GM20431 (cell line): Measurements from ENCODE around the gene MYH10.

ENCODE experiments used
- in situ Hi-C: fragments of 300-500 bp; cut with MseI, MboI; formaldehyde crosslinking; loops from one replicate; pipeline ENCODE4 v1.15.0; 2020; ENCODE audit warnings: low sequenced_read_pairs; ENCODE audit not compliant: unreplicated experiment

MYH10 gene

DNA sequence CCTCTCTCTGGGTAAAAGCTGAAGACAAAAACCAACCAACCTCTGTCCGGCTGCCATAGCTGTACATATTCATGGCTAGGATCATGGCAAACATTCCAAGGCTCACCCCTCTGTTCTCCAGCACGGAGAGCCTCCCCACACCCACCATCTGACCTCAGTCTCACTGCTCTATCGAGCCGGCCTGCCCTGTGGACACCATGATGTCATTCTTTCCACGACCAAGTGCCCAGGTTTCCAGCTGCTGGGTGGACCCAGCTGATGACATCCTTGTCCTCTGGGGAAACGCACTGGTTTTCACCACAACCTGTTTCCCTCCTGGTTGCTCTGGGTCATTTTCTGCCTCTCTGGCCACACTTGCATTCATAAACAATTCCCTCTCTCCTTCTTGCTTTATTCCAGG lies 127.2 kb downstream of the MYH10 start:
- in situ Hi-C loops, result no loop called here

DNA sequence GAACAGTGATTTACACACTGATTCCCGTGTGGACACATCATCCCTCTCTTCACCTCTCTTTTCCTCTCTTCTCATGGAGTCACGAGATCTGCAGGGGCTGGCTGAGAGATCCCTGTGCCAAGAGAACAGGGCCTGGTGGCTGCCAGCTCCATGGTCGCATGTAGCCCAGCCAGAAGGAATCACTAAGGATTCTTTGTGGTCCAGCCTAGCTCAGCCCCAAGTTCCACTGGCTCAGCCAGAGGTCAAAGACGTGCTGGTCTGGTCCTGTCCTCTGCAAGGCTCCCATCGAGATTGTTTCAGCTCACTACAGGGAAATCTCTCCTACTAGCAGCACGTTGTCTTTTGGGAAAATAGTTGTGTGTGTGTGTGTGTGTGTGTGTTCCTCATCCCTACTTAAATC lies 128.4 kb downstream of the MYH10 start:
- in situ Hi-C loops, result no loop called here

DNA sequence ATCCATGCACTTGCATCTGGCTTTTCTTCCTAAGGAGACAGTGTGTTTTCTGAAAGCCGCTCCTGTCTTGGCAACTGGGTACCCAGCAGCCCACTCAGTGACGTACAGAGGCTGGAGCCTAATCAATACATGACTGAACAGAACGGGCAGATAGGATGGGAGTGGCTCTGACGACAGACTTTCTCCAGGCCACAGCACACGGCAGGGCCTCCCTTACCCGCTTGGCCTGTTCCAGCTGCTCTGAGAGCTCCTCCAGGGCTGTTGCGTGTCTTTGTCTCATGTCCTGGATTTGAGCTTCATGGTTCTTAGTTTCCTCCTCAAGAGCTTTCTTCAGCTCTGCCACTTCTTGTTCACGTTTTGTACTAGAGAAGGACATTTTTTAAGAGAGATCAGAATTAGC lies 129.9 kb downstream of the MYH10 start:
- in situ Hi-C loops, result no loop called here

DNA sequence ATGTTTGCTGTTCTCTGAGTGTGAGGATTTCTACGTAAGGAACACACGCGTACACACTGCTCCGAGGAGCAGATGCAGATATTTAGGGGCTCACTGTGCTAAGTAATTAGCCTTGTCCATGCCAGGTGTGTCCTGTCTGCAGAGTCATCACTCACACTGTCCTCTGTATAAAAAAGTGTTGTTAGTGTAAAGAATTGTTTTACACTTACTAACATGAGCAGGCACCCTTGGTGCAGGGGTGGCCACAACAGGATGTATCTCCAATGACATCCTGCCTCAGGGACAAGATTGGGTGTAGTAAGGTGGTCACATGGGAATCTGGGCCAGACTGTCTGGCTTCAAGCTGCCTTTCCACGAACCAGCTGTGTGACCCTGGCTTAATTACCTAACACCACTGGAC lies 130.9 kb downstream of the MYH10 start:
- in situ Hi-C loops, result no loop called here

DNA sequence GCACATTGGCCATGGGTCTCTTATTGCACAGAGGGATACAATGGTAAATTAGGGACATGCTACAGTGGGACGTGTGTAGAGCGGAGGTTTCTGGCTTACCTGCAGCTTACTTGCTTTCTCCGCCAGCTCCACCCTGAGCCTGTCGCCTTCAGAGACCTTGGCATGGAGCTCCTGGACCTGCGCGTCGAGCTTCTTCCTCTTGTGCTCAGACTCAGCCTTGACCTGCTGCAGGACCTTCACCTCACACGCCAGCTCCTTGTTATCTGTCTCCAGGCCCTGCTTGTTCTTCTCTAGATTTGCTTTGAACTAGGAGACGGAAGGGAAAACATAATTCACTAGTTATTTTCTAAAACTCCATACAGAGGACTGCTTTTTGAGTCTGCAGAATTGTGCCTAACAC lies 131.4 kb downstream of the MYH10 start:
- in situ Hi-C loops, result no loop called here

DNA sequence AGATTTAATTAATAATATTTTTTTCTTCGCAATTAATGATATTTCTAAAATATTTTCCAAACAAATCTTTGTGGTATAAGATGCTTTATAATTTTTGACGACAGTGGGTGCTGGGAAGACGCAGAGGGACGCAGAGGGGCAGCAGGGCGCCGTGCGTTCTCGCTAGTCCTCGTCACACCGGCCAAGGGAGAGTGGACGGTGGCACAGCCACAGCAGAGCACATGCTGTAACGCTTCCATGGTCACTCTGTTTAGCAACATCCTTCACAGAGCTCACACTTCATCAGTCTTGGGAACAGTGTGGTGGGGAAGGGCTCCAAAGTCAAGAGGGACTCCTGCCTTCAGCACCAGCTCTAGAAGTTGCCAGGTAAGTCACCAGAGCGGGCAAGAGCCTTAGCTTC lies 134.4 kb downstream of the MYH10 start:
- in situ Hi-C loops, result no loop called here

DNA sequence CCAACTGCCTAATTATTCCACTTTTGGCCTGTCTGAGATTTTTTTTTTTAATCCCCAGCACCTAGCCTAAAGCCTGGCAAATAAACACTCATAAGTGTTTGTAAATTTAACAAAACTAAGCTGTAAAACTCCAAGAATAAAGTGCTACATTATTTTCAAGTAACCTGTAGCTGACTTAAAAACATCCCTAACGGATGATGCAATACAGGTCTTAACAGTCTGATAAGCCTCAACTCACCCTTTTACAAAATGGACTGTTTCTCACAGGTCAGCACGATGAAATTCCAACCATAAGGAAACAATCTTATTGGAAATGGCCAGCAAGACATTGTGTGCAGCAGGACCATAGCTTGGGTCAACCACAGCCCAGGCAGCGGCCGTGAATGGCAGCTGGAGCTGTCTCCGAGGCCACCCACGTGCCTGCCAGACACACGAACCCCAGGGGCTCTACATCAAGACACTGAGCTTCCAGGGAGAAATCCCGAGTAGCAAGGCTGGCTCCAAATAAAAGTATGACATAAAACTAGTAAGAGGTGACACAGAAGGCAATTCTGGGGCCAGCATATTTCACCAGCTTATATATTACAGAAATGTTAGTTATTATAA lies 135.9 kb downstream of the MYH10 start:
- in situ Hi-C loops, result no loop called here

DNA sequence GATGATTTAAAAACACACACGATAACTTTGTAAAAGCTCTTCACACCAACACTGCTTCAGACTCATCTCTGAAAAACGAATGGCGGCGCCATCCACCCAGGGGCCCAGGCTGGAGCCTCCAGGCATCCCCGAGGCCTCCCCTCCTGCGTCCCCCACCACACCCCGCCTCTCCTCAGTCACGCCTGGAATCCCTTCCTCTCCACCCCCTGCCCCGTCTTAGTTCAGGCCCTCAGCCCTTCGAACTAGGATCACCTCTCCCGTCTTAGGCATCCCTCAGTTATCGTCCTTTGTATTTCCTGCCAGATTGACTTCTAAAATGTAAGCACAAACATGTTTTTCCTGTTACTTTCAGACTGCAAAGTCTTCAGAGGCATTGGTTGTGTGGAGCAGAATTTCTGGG lies 136.5 kb downstream of the MYH10 start:
- in situ Hi-C loops, result no loop called here

DNA sequence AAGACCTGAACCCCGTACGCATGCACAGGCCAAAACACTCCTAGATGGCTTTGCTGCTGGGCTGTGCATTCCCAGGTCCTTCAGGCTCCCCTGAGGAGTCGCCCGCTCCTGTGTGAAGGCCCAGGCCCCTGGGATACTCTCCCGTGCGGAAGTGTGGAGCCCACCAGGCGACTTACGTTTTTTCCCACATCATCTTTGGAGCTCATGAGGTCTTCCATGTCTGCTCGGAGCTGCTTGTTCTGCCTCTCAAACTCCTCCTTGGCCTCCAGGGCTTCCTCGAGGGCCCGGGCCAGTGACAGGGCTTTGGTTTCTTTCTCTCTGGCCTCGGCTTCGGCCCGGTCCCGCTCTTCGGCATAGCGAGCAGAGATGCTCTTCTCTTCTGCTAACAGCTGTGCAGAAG lies 138.4 kb downstream of the MYH10 start:
- in situ Hi-C loops, result no loop called here

DNA sequence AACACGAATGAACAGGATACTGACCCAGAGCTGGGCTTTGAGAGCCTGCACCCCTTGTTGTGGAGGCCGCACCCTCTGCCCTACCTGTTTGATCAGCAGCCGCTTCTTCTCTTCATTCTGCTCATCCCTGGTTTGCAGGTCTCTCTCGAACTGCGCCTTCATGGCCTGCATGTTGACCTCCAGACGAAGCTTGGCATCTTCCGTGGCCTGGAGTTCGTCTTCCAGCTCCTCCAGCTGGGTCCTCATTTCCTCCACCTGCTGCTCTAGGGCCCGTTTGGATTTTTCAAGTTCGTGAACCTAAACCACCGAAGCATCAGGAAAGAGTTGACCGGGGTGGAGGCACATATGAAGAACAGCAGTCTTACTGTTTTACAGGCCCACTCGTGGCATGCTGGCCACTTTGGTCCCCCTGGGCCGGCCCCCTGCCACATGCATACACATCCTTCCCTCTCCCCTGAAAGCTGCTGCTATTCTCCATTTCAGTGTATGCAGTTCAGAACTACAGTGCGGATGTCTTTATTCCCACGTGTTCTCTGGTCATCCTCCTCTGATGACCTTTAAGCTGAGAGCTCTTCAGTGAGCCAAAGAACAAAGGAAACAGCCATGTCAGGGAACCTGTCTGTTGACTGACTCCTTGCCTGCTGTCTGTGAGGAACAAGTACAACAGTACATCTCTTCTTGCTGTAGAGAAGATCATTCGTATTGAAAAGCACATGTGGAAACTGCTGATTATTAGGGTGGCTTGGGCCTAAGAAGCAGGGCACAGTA lies 140.1 kb downstream of the MYH10 start:
- in situ Hi-C loops, result no loop called here

DNA sequence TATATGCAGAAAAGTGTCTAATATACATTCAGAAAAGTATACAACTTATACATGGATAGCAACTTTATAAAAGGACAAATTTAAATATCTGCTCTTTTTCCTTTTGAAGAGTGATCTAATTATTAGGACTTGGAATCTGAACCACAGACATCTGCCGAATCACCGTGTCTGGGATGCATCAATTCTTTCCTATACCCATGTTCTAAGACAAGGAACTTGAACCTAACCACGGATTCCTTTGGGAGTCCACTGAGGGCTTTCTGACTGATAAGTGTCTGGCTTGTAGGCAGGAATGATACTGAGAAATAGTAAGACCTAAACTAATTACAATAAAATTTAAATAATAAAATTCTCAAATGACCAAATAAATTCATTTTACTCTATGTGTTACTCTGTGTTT lies 140.7 kb downstream of the MYH10 start:
- in situ Hi-C loops, result no loop called here

DNA sequence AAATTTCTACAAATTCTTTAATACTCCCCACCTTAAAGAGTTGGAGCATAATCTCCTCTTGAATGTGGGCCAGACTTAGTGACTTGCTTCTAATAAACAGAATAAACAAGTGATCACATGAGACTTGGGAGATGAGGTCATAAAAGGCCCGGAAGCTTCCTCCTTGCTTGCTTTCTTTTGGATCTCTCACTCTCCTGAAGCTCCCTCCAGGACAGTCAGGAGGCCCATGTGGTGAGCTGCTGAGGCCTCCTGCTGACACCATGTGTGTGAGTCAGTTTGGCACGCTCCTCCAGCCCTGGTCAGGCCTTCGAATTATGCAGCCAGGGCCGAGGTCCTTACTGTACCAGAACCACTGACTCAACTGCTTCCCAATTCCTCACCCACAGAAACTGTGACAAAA lies 141.6 kb downstream of the MYH10 start:
- in situ Hi-C loops, result no loop called here

DNA sequence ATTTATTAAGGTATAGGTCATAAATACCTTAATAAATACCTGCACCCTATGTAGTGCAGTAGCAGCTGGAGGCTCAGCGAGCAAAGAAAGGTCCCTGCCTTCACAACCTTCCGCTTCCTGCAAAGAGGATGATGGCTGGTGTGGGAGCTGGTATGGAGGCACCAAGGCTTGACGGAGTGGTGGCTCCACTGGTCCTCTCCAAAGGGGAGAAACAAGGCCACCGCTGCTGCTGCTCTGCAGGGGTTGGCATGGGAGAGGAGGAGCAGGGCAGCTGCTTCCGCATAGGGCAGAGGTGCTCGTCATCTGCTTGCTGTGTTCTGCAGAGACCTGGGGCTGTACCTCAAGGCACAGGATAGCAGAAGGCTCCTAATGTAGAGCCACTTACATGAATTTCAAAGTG lies 142.0 kb downstream of the MYH10 start:
- in situ Hi-C loops, result no loop called here

DNA sequence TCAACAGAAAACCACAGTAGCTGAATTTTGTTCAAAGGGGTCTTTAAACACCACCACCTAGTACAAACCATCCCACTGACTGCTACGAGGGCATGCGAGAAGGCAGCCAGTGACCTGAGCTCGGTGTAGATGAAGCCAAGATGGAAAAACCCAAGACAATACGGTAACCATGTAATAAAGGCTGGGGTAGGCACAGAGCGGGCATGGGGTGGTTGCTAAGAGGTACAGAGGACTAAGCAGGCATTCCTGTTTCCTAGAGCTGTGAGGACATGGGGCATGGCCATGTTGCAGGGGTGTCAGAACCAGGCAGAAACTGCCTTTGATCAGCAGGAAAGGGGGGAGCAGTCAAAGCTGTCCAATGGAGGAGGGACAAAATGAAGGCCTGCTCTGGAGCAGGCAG lies 142.8 kb downstream of the MYH10 start:
- in situ Hi-C loops, result no loop called here

DNA sequence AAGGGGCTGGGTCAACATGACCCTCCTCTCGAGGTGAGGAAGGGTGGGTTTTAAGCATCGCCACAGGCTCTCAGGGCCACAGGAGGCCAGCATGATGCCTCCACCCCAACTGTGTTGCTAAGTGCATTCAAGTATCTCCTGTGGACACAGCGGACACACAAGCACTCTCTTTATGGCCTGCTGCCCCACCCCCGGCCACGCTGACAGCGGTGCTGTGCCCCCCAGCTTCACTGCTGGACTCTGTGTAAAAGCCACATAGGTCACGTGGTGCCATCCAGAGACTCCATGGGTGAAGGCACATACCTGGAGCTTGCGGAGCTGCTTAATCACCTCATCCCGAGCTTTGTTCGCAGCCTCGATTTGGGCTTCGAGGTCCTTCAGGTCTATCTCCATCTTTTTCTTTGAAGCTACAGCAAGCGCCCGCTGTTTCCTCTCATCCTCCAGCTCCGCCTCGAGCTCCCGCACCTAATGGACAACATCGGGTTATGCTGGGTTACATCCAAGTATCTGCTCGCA lies 143.3 kb downstream of the MYH10 start:
- in situ Hi-C loops, result no loop called here

DNA sequence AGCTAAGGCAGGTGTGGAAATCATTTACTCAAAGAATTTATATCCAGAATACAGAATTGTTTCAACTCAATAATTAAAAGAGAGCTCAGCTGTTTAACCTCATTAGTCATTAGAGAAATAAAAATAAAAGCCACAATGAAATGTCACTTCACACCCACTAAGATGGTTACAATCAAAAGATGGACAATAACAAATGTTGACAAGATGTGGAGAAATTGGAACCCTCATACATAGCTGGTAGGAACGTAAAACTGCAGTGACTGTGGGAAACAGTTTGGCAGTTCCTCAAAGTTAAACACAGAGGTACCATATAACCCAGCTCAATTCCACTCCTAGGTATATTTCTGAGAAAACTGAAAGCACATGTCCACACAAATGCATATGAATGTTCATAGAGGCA lies 145.0 kb downstream of the MYH10 start:
- in situ Hi-C loops, result no loop called here

DNA sequence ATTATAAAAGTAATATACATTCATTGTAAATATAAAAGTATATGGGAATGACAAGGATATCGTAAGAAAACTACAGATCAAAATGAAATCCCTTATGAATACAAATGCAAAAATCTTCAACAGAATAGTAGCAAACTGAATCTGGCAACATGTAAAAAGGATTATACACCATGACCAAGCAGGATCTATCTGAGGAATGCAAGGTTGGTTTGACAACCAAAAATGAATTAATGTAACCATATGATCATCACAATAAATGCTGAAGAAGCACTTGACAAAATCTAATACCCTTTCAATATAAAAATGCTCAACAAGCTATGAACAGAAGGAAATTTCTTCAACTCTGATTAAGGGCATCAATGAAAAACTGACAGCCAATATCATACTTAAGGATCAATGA lies 146.1 kb downstream of the MYH10 start:
- in situ Hi-C loops, result no loop called here

DNA sequence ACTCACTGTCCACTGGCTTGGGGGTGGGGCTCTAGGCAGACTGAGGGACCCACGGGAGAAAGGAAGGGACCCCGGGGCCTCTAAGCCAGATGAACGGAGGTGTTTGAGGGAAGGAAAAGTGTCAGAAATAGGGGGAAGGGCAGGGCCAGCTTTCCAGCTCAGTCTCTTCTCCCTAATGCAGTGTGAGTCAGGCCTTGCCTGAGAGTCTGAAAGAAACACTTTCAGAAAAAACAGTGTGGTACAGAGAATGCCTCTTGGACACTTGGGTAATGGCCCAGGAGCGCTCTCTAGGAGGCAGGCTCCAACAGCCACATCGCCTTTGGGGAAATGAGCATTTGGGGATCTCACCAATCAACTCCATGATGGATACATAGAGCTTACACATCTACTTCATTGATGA lies 148.0 kb downstream of the MYH10 start:
- in situ Hi-C loops, result no loop called here

DNA sequence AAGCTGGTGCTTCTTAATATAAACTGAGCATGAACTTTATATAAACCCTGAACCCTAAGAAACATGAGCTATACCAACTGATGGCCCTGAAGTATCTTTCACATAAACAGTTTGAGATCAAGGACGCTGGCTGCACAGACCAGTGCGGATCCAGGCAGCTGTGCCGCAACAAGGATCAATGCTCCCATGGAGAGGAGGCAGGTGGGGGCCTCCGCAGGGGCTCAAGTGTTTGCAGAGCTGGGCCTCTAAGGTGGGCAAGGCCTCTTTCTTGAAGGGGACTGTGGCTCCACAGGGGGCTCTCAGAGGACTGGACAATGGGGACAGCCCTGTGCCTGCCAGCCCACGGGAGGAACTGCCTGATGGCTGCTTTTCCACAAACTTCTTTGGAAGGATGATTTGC lies 148.8 kb downstream of the MYH10 start:
- in situ Hi-C loops, result no loop called here

DNA sequence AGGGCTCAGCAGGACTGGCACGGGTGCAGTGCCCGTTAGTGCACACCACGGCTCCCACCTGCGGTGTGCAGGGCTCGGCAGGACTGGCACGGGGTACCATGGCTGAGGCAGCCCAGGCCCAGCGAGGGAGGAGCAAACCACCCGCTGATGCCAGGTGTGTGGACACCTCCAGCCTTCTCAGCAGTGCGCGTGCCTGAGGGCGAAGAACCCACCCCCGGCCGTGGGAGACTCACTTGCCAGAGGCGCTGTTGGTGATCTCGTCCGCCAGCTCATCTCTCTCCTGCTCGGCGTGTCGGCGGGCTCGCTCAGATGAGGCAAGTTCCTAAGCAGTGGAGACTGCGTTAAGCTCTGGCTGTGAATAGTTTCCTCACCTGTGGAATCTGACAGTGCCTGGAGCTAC lies 149.4 kb downstream of the MYH10 start:
- in situ Hi-C loops, result no loop called here

DNA sequence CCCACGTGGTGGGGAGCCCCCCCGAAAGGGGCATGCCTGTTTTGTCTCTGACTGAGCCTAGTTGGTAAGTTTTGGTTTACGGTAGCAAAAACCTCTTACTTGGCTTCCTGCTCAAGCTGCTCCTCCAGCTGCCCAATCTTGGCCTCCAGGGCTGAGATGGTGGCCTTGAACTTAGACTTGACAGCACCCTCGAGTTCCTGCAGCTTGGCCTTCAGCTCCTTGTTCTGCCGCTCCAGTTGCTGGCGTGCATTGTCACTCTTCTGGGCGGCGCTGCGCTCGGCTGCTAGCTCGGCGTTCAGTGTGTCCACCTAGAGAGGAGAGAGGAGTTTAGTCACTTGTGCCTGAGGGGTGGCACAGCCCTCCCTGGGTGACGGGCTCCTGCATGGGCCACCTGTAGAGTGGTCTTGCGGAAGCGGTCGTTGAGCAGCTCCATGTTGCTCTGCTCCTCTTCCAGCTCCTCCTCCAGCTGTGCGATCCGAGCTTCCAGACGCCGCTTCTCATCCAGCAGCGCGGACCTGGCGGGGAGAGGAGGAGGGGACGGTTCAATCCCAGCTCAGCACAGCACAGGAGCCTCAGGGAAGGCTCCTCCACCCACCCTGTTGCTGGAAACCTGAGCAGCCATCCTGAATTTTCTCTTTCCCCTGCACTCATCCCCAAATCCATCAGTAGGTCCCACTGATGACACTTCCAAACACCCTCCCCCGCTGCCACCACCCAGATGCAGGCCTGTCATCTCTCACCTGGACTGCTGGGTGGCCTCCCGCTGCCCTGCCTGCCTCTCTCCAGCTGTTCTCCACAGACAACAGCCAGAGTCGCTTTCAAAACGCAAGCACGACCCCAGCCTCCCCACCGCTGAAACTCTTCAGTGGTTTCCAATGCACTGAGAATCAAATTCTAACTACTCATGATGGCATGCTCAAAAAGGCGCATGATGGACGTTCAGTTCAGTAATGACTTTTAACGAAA lies 150.2 kb downstream of the MYH10 start:
- in situ Hi-C loops, result no loop called here
